ENCODE results near the gene DLGAP4. TPM values are rescaled to one million over a fixed set of nuclear protein-coding genes. Genes with fewer than 3 reads are reported as not detected.
A peak's percentile ranks its signal among the peaks of the same experiment; 100 is the strongest.

The DLGAP4 gene
- total and polyA plus RNA-seq, 9 of the 15 experiments (the other 6 are each of a cell fraction or from before 2014, with no cell fraction given) = 0.31 to 34.1 (median 4.5) TPM

DNA sequence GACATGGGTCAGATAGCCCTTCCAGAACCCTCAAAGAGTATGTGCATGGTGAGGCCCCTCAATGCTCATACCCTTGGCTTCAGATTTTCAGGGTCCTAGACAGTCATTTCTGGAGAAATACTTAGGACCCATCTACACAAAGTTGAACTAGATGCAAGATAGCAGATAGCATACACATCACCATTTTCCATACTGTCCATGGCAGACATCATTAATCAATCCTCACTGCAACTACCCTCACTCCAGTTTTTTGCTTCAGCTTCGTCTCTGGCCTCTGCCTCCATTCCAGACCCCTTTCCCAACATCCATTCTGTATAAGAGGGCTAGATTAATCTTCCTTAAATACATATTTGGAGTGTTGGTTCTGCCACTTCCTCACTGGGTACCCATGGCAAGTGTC lies 139.7 kb downstream of the DLGAP4 start:
- WGBS (ENCODE audit: insufficient coverage, low coverage, missing lambda C conversion rate) = 0% methylated on average over 1 of the region's 1 CpG
- intact Hi-C loops (cut with micrococcal nuclease) (no loop called here), in situ Hi-C loops (cut with MboI) (loop anchor here (25.0 kb wide), 2 partner anchors 234 to 459 kb away; no protein-coding TSS in a partner anchor)
- H3K9me1 ChIP-seq (ENCODE audit: control insufficient read depth, insufficient read depth, low read length) = no peaks in the 10 kb centered on the region
- peaks cover 12 to 58% of the 10 kb centered on the region in 2 experiments; a peak in 3 of 5 replicates for H3K27me3 ChIP-seq (ENCODE audit: control insufficient read depth in 2 of 2, insufficient read depth in 2 of 2, low read length in 2 of 2)
- no peaks in the 10 kb centered on the region; the same call in 1 of the 2 replicates for H3K9me3 ChIP-seq (replicated peaks; ENCODE audit: control insufficient read depth, insufficient read depth, low read depth, low read length)
- no peak overlapping the region for H3K4me3 ChIP-seq
- H3K4me2 ChIP-seq (ENCODE audit: insufficient read depth, low read length) = no peak overlapping the region
- ATAC-seq (no peak), FAIRE-seq (no peak), DNase-seq (ENCODE audit: extremely low read depth in 1 of 4, low spot score in 3 of 4) (no peak)
- ChIA-PET CTCF (ENCODE audit: low intra/inter-chr PET ratio) (no interaction called here), POLR2A (interaction anchor here (0.9 kb wide), 1 partner anchor 10 kb away, joined by 3 read pairs; no protein-coding TSS in a partner anchor)
- no peak overlapping the region for H3K27ac ChIP-seq (ENCODE audit: extremely low read depth, low read depth, low read length)
- TF ChIP-seq ATF7 (IDR thresholded peaks at IDR 0.05) (no peak), MAZ (CRISPR knock-in tag; conservative IDR thresholded peaks at IDR 0.05 in 1 of 2, IDR thresholded peaks at IDR 0.05 in 1 of 2) (no peak), HDAC8 (tag; IDR thresholded peaks at IDR 0.05) (no peak), ZNF23 (CRISPR knock-in tag; IDR thresholded peaks at IDR 0.05) (peak; percentile 81), ZFP30 (CRISPR knock-in tag; IDR thresholded peaks at IDR 0.05; ENCODE audit: borderline replicate concordance) (no peak), MXI1 (IDR thresholded peaks at IDR 0.05; ENCODE audit: low read depth, low read length) (no peak), IRF2 (CRISPR knock-in tag; IDR thresholded peaks at IDR 0.05) (no peak), ZBTB17 (CRISPR knock-in tag; IDR thresholded peaks at IDR 0.05) (peak; percentile 89; the same call in 1 of the 2 replicates), ZNF384 (IDR thresholded peaks at IDR 0.05; ENCODE audit: low read depth, low read length) (no peak)
- TF ChIP-seq, protein P1, sequence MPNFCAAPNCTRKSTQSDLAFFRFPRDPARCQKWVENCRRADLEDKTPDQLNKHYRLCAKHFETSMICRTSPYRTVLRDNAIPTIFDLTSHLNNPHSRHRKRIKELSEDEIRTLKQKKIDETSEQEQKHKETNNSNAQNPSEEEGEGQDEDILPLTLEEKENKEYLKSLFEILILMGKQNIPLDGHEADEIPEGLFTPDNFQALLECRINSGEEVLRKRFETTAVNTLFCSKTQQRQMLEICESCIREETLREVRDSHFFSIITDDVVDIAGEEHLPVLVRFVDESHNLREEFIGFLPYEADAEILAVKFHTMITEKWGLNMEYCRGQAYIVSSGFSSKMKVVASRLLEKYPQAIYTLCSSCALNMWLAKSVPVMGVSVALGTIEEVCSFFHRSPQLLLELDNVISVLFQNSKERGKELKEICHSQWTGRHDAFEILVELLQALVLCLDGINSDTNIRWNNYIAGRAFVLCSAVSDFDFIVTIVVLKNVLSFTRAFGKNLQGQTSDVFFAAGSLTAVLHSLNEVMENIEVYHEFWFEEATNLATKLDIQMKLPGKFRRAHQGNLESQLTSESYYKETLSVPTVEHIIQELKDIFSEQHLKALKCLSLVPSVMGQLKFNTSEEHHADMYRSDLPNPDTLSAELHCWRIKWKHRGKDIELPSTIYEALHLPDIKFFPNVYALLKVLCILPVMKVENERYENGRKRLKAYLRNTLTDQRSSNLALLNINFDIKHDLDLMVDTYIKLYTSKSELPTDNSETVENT (CRISPR knock-in tag; IDR thresholded peaks at IDR 0.05) = no peak
- TF ChIP-seq, protein P2, sequence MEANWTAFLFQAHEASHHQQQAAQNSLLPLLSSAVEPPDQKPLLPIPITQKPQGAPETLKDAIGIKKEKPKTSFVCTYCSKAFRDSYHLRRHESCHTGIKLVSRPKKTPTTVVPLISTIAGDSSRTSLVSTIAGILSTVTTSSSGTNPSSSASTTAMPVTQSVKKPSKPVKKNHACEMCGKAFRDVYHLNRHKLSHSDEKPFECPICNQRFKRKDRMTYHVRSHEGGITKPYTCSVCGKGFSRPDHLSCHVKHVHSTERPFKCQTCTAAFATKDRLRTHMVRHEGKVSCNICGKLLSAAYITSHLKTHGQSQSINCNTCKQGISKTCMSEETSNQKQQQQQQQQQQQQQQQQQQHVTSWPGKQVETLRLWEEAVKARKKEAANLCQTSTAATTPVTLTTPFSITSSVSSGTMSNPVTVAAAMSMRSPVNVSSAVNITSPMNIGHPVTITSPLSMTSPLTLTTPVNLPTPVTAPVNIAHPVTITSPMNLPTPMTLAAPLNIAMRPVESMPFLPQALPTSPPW (CRISPR knock-in tag; IDR thresholded peaks at IDR 0.05) = no peak
- no peak overlapping the region for H3K9ac ChIP-seq (ENCODE audit: insufficient read depth in 1 of 2, low read depth in 2 of 2, low read length in 2 of 2)
- no peaks in the 10 kb centered on the region; the same call in 1 of the 2 replicates for H4K20me1 ChIP-seq (replicated peaks; ENCODE audit: control insufficient read depth, insufficient read depth, low read length)
- no peaks in the 10 kb centered on the region for H3K36me3 ChIP-seq (ENCODE audit: control insufficient read depth, insufficient read depth, low read length)
- H2AFZ ChIP-seq (ENCODE audit: low read depth, low read length) = no peak overlapping the region
- peaks cover 0 to 4% of the 10 kb centered on the region in 2 experiments; a peak in 1 of 5 replicates for H3K4me1 ChIP-seq (replicated peaks in 1 of 2; ENCODE audit: control insufficient read depth in 2 of 2, insufficient read depth in 2 of 2, low read length in 2 of 2)
- H3K79me2 ChIP-seq (ENCODE audit: control insufficient read depth, insufficient read depth, low read length) = no peaks in the 10 kb centered on the region; the same call in 2 of the 3 replicates
- BruUV-seq (replicated peaks) = no TSS peak

Data from K562 (cell line).